ENCODE data around the gene NOMO2.
"Not testable (repeated sequence)": the region's sequence is repeated elsewhere in the genome, so short reads cannot be mapped to it uniquely, and the experiment has no call there.

Gene NOMO2

GRCh38 chr16:18573887-18574286, 12.0 kb upstream of the NOMO2 start:
- not testable (repeated sequence) for DNase-seq

- not testable (repeated sequence) for DNase-seq
Measured at GRCh38 chr16:18572973-18573372, 11.1 kb upstream of the NOMO2 start.

DNA sequence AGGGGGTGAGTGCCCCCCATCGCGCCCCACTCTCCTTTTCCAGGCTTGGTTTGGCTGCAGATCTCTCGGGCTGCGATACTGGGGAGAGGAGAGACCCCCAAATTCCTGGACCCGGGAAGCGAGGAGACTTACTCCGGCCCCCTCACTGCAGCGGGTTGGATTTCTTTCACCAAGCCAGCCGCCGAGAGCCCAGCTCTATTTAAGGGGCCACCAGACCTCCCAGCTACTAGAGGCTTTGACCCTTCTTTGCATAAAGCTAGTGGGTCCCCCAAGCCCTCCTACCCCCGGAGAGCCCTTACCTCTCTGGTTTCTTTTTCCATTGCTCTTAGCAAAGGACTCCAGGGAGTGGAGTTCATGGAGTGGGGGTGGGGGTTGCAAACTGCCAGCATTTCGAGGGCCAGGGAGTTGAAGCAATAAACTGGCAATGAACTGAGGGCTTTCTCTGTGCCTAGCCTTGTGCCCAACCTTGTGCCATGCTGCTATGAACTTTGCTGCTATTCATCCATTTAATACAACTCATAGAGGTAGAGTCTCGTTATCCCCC, 9.5 kb upstream of the NOMO2 start:
- DNase-seq: not testable (repeated sequence)

GRCh38 chr16:18570529-18571306, 8.8 kb upstream of the NOMO2 start:
- DNase-seq: not testable (repeated sequence)

DNA sequence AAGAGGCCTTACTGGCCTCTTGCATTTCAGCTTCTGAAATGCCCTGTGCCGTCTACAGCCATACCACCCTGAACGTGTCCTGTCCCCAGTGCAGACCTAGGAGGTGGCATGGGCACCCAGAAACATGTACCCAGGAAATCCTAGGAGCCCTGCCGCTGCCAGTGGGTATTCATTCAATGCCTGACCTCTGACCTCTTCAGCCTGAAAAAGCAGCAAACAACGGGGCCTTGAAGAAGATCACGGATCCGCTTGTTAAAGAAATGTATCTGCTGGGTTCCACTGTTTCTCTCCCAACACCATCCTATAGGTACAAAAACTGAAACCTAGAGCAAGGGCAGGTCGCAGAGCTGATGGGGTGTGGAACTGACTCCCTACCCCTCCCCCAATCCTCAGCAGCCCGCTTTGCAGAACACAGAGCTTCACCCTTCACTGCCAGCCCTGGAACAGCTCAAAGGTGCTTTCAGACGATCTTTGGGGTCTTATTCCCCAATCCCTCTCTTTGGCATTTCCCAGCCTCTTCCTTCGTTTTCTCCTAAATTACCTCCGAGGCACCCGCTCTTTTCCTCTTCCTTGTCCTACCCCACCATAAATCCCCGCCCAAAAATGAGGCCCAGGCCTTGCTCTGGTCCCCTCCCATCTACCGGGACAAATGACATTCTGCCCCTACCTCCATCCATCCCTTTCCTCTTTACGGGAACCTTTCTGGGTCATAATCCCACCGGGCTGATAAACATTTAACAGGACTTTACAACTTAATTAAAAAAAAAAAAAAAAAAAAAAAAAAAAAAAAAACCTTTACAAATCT, 1.3 kb downstream of the NOMO2 start:
- not testable (repeated sequence) for DNase-seq

- not testable (repeated sequence) for DNase-seq
Measured at GRCh38 chr16:18553671-18554070, 8.2 kb downstream of the NOMO2 start.

- DNase-seq: not testable (repeated sequence)
Measured at GRCh38 chr16:18547382-18547781, 14.5 kb downstream of the NOMO2 start.

DNA sequence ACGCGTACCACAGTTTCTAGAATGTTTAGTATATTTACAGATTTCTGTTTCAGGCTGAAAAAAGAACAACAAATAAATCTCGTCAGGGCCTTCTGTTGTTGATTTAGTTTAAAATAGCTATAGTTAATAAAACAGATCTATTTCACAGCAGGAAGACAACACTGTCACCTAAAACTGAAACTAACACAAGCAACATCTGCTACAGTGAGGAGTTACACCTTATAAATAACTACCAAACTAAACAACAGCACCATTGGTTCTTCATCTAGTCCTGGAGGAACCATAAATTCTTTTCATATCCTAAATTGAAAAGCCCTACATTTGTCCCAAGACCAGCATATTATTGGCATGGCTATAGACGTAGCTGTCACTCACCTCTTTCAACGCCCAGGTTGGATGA, 15.0 kb downstream of the NOMO2 start:
- DNase-seq: not testable (repeated sequence)

- not testable (repeated sequence) for DNase-seq
Measured at GRCh38 chr16:18544232-18545081, 17.4 kb downstream of the NOMO2 start.

DNA sequence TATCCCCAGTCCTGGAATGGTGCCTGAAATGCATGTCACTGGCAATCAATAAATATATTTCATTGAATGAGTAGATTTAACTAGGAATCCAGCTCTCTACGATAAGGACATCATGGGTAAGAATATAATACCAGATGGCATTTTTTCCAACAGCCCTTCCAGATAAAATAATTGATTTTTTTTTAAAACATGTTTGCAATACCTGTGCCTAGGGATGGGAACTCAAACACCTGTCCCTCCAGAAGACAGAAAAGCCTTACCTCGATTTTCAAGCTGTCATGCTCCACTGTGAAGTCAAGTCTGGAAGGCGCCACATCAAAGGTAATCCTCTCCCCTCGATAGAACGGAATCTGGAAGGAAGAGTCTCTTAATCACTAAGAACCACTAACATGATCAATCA, 20.0 kb downstream of the NOMO2 start:
- not testable (repeated sequence) for DNase-seq

DNA sequence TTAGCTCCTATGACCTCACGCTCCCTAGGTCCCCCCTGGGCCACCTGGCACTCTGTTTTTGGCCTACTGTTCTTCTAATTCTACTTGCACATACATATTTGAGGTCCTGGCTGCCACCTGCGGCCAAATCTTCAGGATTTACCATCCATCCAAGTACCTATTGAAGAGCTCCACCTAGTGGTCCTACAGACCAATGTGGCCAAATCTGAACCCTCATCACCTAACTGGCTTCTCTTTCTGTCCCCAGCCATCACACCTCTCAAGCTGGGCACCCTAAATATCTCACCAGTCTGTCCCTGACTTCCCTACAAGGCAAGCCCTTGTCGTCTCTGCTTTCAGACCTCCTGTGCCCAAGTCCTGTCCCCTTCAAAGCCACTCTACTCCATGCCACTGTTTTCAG, 24.9 kb downstream of the NOMO2 start:
- not testable (repeated sequence) for DNase-seq

DNA sequence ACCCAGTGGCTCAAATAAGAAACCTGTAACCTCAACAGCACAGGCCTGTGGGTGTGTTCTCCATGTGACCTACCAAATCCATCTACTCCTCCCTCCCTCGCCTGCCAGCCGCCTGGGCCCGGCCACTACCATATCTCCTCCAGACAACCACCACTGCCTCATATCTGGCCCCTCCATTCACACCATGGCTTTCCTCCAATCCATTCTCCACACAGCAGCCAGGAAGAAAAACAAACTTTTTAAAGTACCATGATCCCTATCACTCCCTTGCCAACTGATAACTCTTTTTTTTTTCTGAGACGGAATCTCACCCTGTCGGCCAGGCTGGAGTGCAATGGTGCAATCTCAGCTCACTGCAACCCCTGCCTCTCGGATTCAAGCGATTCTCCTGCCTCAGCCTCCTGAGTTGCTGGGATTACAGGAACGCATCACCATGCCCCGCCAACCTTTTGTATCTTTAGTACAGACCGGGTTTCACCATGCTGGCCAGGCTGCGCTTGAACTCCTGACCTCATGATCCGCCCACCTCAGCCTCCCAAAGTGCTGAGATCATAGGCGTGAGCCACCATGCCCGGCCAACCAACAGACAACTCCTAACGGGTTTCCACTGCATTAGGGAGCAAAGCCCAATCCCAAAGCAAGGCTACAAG, 26.3 kb downstream of the NOMO2 start:
- DNase-seq: not testable (repeated sequence)

DNA sequence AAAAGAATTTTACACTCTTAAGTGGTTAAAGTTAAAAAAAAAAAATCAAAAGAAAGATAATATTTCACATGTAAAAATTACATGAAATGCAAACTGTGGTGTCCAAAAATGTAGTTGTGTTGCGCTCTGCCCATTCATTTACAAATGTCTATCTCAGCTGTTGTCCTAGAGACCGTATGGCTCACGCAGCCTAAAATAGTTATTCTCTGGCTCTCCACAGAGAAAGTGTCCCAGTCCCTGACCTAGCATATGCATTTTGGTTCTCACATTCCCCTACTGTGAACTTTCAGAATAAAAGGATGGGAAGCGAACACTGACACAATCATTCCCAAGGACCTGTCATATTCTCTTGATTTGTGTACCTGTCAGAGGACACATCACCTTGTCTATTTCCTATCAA, 27.6 kb downstream of the NOMO2 start:
- not testable (repeated sequence) for DNase-seq

GRCh38 chr16:18531323-18531722, 30.6 kb downstream of the NOMO2 start:
- DNase-seq: not testable (repeated sequence)

GRCh38 chr16:18530329-18530728, 31.6 kb downstream of the NOMO2 start:
- DNase-seq: not testable (repeated sequence)

GRCh38 chr16:18526547-18526946, 35.4 kb downstream of the NOMO2 start:
- DNase-seq: not testable (repeated sequence)

DNA sequence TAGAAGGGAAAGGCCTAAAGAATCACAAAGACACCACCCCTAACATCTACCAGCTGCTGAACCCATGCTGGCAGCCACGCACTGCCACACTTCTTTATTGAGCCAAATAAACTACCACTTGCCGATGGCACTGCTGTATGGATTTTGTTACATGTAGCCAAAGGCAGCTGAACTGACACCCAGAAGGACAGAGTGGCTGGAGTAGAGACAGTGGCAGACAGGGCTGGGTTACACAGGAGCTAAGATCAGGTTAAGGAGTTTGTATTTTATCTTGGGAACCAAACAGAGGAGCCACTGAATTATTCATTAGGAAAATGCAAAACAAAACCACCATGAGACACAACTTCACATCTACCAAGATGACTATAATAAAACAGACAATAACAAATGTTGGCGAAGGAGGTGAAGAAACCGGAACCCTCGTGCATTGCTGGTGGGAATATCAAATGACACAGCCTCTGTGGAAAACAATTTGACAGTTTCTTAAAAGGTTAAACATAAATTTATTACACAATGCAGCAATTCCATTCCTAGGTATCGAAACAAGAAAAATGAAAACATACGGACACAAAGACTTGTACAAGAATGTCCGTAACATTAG, 35.9 kb downstream of the NOMO2 start:
- not testable (repeated sequence) for DNase-seq

GRCh38 chr16:18522637-18523036, 39.3 kb downstream of the NOMO2 start:
- not testable (repeated sequence) for DNase-seq

DNA sequence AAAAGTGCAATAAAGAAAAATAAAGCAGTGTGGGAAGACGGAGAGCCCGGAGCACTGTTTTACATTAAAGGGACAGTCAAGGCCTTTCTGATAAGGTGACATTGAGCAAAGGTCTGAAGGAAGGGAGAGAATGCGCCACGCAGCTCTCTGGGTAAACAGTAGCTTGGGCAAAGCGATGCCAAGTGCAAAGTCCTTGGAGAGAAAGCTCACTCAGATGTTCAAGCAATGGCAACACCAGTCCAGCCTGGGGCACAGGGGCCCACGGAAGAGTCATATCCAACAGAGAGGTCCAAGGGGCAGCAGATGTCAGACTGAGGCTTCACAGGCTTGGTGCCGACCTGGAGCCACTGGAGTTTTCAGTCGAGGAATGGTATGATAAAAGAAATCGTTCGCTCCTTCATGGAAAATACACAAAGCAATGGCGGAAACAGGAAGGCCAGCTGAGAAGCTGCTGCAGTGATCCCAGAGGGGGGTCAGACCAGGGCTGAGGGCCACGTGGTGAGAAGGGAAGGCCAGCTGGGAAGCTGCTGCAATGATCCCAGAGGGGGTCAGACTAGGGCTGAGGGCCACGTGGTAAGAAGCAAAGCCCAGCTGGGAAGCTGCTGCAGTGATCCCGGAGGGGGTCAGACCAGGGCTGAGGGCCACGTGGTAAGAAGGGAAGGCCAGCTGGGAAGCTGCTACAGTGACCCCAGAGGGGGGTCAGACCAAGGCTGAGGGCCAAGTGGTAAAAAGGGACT, 40.3 kb downstream of the NOMO2 start:
- DNase-seq: not testable (repeated sequence)

DNA sequence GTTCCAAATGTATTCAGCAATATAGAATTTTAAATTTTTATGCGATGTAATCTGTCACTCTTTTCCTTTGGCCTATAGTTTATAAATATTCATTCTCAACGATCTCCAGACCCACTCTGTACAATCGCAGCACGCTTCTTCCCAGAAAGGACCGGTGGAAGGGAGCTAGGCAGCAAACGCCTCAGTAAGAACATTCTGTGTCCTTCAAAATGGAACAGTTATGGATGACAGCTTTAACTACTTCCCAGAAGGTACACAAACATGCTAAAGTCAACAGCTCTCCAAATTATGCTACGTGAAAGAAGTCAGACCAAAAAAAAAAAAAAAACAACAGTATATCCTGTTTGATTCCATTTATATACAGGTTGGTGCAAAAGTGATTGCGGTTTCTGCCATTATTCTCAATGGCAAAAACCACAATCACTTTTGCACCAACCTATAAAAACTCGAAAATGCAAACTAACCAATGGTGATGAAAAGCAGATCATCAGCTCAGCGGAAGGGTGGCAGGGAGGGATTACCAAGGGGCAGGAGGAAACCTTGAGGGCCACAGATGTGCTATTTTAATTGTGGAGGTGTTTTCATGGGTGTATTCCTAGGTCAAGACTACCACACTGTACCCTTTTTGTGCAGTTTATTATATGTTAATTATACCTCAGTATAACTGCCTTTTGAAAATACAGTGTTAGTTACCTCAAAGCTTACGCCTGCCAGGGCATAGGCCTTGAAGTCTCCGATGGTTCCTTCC, 43.2 kb downstream of the NOMO2 start:
- DNase-seq: not testable (repeated sequence)

All from suppressor macrophage treated with lipopolysaccharide for 4 hours (primary cell).